NOMO-1 treated with DMSO at 0.1 percent for 48 hours (cell line): ENCODE results near the gene TFF2.

ENCODE experiments used
- DNase-seq: peaks from one replicate; lab custom pipeline; 2025; ENCODE audit not compliant: unreplicated experiment; lab: John Stamatoyannopoulos, UW

TFF2 gene

GRCh38 chr21:42350927-42351426 is at the start of gene TFF2:
TSS of gene TFF2 (minus strand) at chr21:42350994. CDS start at chr21:42350957, 37 bp downstream.
- DNase-seq, result no peak

GRCh38 chr21:42400525-42400924 is 49.7 kb upstream of the TFF2 start:
- DNase-seq, result no peak

- DNase-seq, result no peak
Observed at GRCh38 chr21:42398436-42399028, 47.7 kb upstream of the TFF2 start.

- no peak for DNase-seq
Observed at GRCh38 chr21:42397746-42398394, 47.1 kb upstream of the TFF2 start.

- no peak for DNase-seq
Observed at GRCh38 chr21:42396799-42397745, 46.3 kb upstream of the TFF2 start.

GRCh38 chr21:42395905-42396651 is 45.3 kb upstream of the TFF2 start, which contains the start of gene TMPRSS3:
TSS of gene TMPRSS3 (minus strand) at chr21:42396052. CDS start at chr21:42395417, 635 bp downstream.
- DNase-seq, result no peak

GRCh38 chr21:42395302-42395701 is 44.5 kb upstream of the TFF2 start:
- no peak for DNase-seq

GRCh38 chr21:42393443-42393950 is 42.7 kb upstream of the TFF2 start:
- no peak for DNase-seq

- no peak for DNase-seq
Observed at GRCh38 chr21:42392731-42393442, 42.1 kb upstream of the TFF2 start.

GRCh38 chr21:42391297-42391696 is 40.5 kb upstream of the TFF2 start:
- DNase-seq, result no peak

- no peak for DNase-seq
Observed at GRCh38 chr21:42390696-42391095, 39.9 kb upstream of the TFF2 start.

- DNase-seq, result no peak
Observed at GRCh38 chr21:42390193-42390592, 39.4 kb upstream of the TFF2 start.

- DNase-seq, result no peak
Observed at GRCh38 chr21:42389449-42389835, 38.6 kb upstream of the TFF2 start.

GRCh38 chr21:42388740-42389448 is 38.1 kb upstream of the TFF2 start:
- DNase-seq, result no peak

- DNase-seq, result no peak
Observed at GRCh38 chr21:42387843-42388340, 37.1 kb upstream of the TFF2 start.

GRCh38 chr21:42387164-42387563 is 36.4 kb upstream of the TFF2 start:
- DNase-seq, result peak; percentile 21

- no peak for DNase-seq
Observed at GRCh38 chr21:42386034-42386591, 35.3 kb upstream of the TFF2 start.

- DNase-seq, result no peak
Observed at GRCh38 chr21:42385619-42386018, 34.8 kb upstream of the TFF2 start.

GRCh38 chr21:42384989-42385388 is 34.2 kb upstream of the TFF2 start:
- peak; percentile 34 for DNase-seq
